NCI-H1694 treated with DMSO at 0.1 percent for 48 hours (cell line): Measurements from ENCODE around the gene RBPJ.
"Not testable (repeated sequence)": the region's sequence is repeated elsewhere in the genome, so short reads cannot be mapped to it uniquely, and the experiment has no call there.

ENCODE experiments used
- DNase-seq: peaks from one replicate; lab custom pipeline; 2025; lab: John Stamatoyannopoulos, UW

RBPJ gene

GRCh38 chr4:26302031-26302899, 18.5 kb upstream of the RBPJ start:
- DNase-seq, result peak; percentile 13

GRCh38 chr4:26303008-26303407, 17.8 kb upstream of the RBPJ start:
- DNase-seq, result no peak

- no peak for DNase-seq
Observed at GRCh38 chr4:26307037-26307800, 13.6 kb upstream of the RBPJ start.

GRCh38 chr4:26308568-26308967, 12.2 kb upstream of the RBPJ start:
- DNase-seq, result no peak

GRCh38 chr4:26310264-26310663, 10.6 kb upstream of the RBPJ start:
- no peak for DNase-seq

GRCh38 chr4:26311633-26312032, 9.2 kb upstream of the RBPJ start:
- no peak for DNase-seq

GRCh38 chr4:26315316-26315932, 5.4 kb upstream of the RBPJ start:
- DNase-seq, result not testable (repeated sequence)

- DNase-seq, result no peak
Observed at GRCh38 chr4:26317766-26318165, 3.0 kb upstream of the RBPJ start.

GRCh38 chr4:26319467-26319948, 1.3 kb upstream of the RBPJ start:
- DNase-seq, result peak; percentile 94

GRCh38 chr4:26319949-26320537, 771 bp upstream of the RBPJ start:
- DNase-seq, result no peak

GRCh38 chr4:26321373-26322221, 783 bp downstream of the RBPJ start:
- DNase-seq, result no peak

GRCh38 chr4:26322346-26322745, 1.5 kb downstream of the RBPJ start:
- DNase-seq, result no peak

- no peak for DNase-seq
Observed at GRCh38 chr4:26323821-26324220, 3.0 kb downstream of the RBPJ start.

- peak; percentile 5 for DNase-seq
Observed at GRCh38 chr4:26325191-26325590, 4.4 kb downstream of the RBPJ start.

GRCh38 chr4:26326791-26327190, 6.0 kb downstream of the RBPJ start:
- DNase-seq, result no peak

- peak; percentile 50 for DNase-seq
Observed at GRCh38 chr4:26330186-26330787, 9.5 kb downstream of the RBPJ start.

- DNase-seq, result no peak
Observed at GRCh38 chr4:26330946-26331345, 10.1 kb downstream of the RBPJ start.

GRCh38 chr4:26331380-26331950, 10.7 kb downstream of the RBPJ start:
- no peak for DNase-seq

- DNase-seq, result no peak
Observed at GRCh38 chr4:26334366-26334765, 13.6 kb downstream of the RBPJ start.

GRCh38 chr4:26337612-26338011, 16.8 kb downstream of the RBPJ start:
- DNase-seq, result no peak
